Mesenteric fat pad (tissue), 1 donor: Measurements from ENCODE around the gene MIA2. TPM values are rescaled to one million over a fixed set of nuclear protein-coding genes. Genes with fewer than 3 reads are reported as not detected.
"Not testable (repeated sequence)": the region's sequence is repeated elsewhere in the genome, so short reads cannot be mapped to it uniquely, and the experiment has no call there.

Experiments used
- DNase-seq: peaks from one replicate; pipeline ENCODE4 v3.0.0-alpha.2; 2020; ENCODE audit warnings: low spot score
- total RNA-seq: library from RNA; stranded (reverse); fragmentation: NEBNext Ultra II Directional; extraction: Animal tissue kit (Norgen Biotek cat#: 25700); gene quantifications from one replicate; pipeline ENCODE4 v1.2.1, GENCODE V29; 2021
- donor health status: DM: yes; HTN: yes; CAD: no.

The MIA2 gene
- total RNA-seq, 1 donor from 2014 or later = 16.8 TPM

- no peak for DNase-seq
These were observed 89.1 kb downstream of the MIA2 start for GRCh38 chr14:39322807-39323206.

- DNase-seq = no peak
These were observed 90.4 kb downstream of the MIA2 start for GRCh38 chr14:39324097-39324496.

- DNase-seq = no peak
These were observed 105.3 kb downstream of the MIA2 start for GRCh38 chr14:39339003-39339402.

- DNase-seq = not testable (repeated sequence)
These were observed 107.4 kb downstream of the MIA2 start for GRCh38 chr14:39341126-39341525.

GRCh38 chr14:39342768-39343167, 109.1 kb downstream of the MIA2 start:
- no peak for DNase-seq

- no peak for DNase-seq
These were observed 109.9 kb downstream of the MIA2 start for GRCh38 chr14:39343614-39344013.

GRCh38 chr14:39350866-39351265, 117.2 kb downstream of the MIA2 start:
- DNase-seq = no peak

- no peak for DNase-seq
These were observed 118.0 kb downstream of the MIA2 start for GRCh38 chr14:39351708-39352107.

GRCh38 chr14:39359069-39359468, 125.4 kb downstream of the MIA2 start:
- DNase-seq = not testable (repeated sequence)

- DNase-seq = no peak
These were observed 126.6 kb downstream of the MIA2 start for GRCh38 chr14:39360316-39360715.

- not testable (repeated sequence) for DNase-seq
These were observed 127.8 kb downstream of the MIA2 start for GRCh38 chr14:39361556-39361955.

GRCh38 chr14:39364509-39364908, 130.8 kb downstream of the MIA2 start:
- no peak for DNase-seq

GRCh38 chr14:39365354-39365753, 131.6 kb downstream of the MIA2 start:
- DNase-seq = no peak

GRCh38 chr14:39366460-39367386, 133.0 kb downstream of the MIA2 start:
- no peak for DNase-seq

- DNase-seq = no peak
These were observed 133.7 kb downstream of the MIA2 start for GRCh38 chr14:39367387-39367751.

- no peak for DNase-seq
These were observed 134.7 kb downstream of the MIA2 start for GRCh38 chr14:39368261-39368959.

GRCh38 chr14:39369029-39369428, 135.3 kb downstream of the MIA2 start:
- no peak for DNase-seq

GRCh38 chr14:39370415-39370814, 136.7 kb downstream of the MIA2 start:
- DNase-seq = no peak

GRCh38 chr14:39372656-39373055, 138.9 kb downstream of the MIA2 start:
- no peak for DNase-seq

GRCh38 chr14:39374851-39375250, 141.1 kb downstream of the MIA2 start:
- no peak for DNase-seq

- no peak for DNase-seq
These were observed 143.1 kb downstream of the MIA2 start for GRCh38 chr14:39376667-39377403.

- no peak for DNase-seq
These were observed 147.7 kb downstream of the MIA2 start for GRCh38 chr14:39381366-39381765.
